HepG2 (cell line): ENCODE data around the gene LIMK2. TPM values are rescaled to one million over a fixed set of nuclear protein-coding genes. Genes with fewer than 3 reads are reported as not detected.

Source experiments
- ATAC-seq: fragments of 200-7000 bp; cut with Tn5 transposase; 3 replicates; pipeline ENCODE4 v1.9.1; 2020; ENCODE audit warnings: mild to moderate bottlenecking, moderate library complexity
- BruUV-seq: library from RNA; stranded (reverse); fragments of 400-500 nt; replicated peaks from 2 replicates; lab custom pipeline; 2021; lab: Mats Ljungman, UMichigan
- CTCF ChIA-PET: fragments of 300-600 bp; formaldehyde crosslinking; extraction: SDS; loops from one replicate; lab custom pipeline; 2021; ENCODE audit warnings: low total read pairs, inconsistent platforms, low intra/inter-chr PET ratio; lab: Yijun Ruan, JAX
- POLR2A ChIA-PET: fragments of 350-600 bp; sonication (Branson Sonifier 250); formaldehyde crosslinking; loops from one replicate; lab custom pipeline; 2020; ENCODE audit warnings: antibody characterized with exemption, inconsistent platforms; lab: Yijun Ruan, JAX
- DNase-seq: peaks from one replicate; pipeline ENCODE4 v3.0.0-alpha.2; 2015; ENCODE audit warnings: low spot score
- FAIRE-seq: peaks from 3 replicates; lab custom pipeline; 2011; peaks lifted over from hg19 to GRCh38; lab: Jason Lieb, UNC
- H2AFZ ChIP-seq: one replicate; pipeline ENCODE4 v1.6.1; 2011; ENCODE audit warnings: low read length, inconsistent platforms
- H3K27ac ChIP-seq: fragments of 300-600 bp; 3 replicates; pipeline ENCODE4 v1.8.0; 2011; ENCODE audit warnings: mixed run types, mild to moderate bottlenecking, mixed read lengths, low read length, inconsistent platforms; ENCODE audit not compliant: insufficient read depth; ENCODE audit errors: extremely low read length
- H3K27me3 ChIP-seq, 2 experiments: fragments of 200-600 bp in 1 of 2; 2 replicates in 1 of 2; 3 replicates in 1 of 2; pipeline versions ENCODE4 v1.6.0 to v1.8.0; 2011; ENCODE audit warnings: low read length in 2 of 2, mild to moderate bottlenecking in 2 of 2, moderate library complexity in 2 of 2, inconsistent platforms in 1 of 2; ENCODE audit not compliant: insufficient read depth in 2 of 2, control insufficient read depth in 1 of 2
- H3K36me3 ChIP-seq, 2 experiments: fragments of 200-600 bp in 1 of 2; replicated peaks in 1 of 2; 2 replicates in 1 of 2; 3 replicates in 1 of 2; pipeline versions ENCODE4 v1.5.1 to v1.8.0; 2011; ENCODE audit warnings: low read length in 2 of 2, inconsistent platforms in 1 of 2; ENCODE audit not compliant: insufficient read depth in 2 of 2, control insufficient read depth in 1 of 2
- H3K4me1 ChIP-seq: 2 replicates; pipeline ENCODE4 v1.5.1; 2012; ENCODE audit warnings: low read length, inconsistent platforms; ENCODE audit not compliant: insufficient read depth
- H3K4me2 ChIP-seq: 2 replicates; pipeline ENCODE4 v1.6.0; 2011; ENCODE audit warnings: low read depth, low read length, inconsistent platforms
- H3K4me3 ChIP-seq, 3 experiments: fragments of 200-600 bp in 1 of 3; sonication (generic), shearing (Covaris generic) in 1 of 3; replicated peaks in 1 of 3; 2 replicates each; pipeline ENCODE4 v1.5.1; 2011 to 2016; ENCODE audit warnings: low read length in 3 of 3, inconsistent platforms in 2 of 3, low read depth in 2 of 3, mild to moderate bottlenecking in 2 of 3, control low read depth in 1 of 3, mixed read lengths in 1 of 3; ENCODE audit not compliant: insufficient read depth in 1 of 3
- H3K79me2 ChIP-seq: one replicate; pipeline ENCODE4 v1.6.1; 2011; ENCODE audit warnings: low read length, inconsistent platforms; ENCODE audit not compliant: insufficient read depth
- H3K9ac ChIP-seq: 2 replicates; pipeline ENCODE4 v1.6.0; 2011; ENCODE audit warnings: mild to moderate bottlenecking, low read depth, low read length, inconsistent platforms; ENCODE audit not compliant: insufficient read depth
- H3K9me3 ChIP-seq: 2 replicates; pipeline ENCODE4 v1.5.1; 2012; ENCODE audit warnings: mild to moderate bottlenecking, low read length
- H4K20me1 ChIP-seq: 2 replicates; pipeline ENCODE4 v1.6.0; 2011; ENCODE audit warnings: inconsistent platforms, mild to moderate bottlenecking, low read length, moderate library complexity; ENCODE audit not compliant: insufficient read depth
- FOXK2 ChIP-seq: fragments of 450-650 bp; IDR thresholded peaks from 2 replicates; pipeline ENCODE4 v1.6.1; 2016
- JARID2 ChIP-seq: sonication (generic); formaldehyde crosslinking; IDR thresholded peaks from 2 replicates; pipeline ENCODE4 v1.8.1; 2023; ENCODE audit warnings: missing genetic modification reagents, inconsistent platforms; ENCODE audit not compliant: insufficient replicate concordance
- NFRKB ChIP-seq: fragments of 450-650 bp; IDR thresholded peaks from 2 replicates; pipeline ENCODE4 v1.6.1; 2017
- RBM22 ChIP-seq: fragments of 200-400 bp; formaldehyde crosslinking; optimal IDR thresholded peaks from 2 replicates; pipeline ENCODE3; 2017; ENCODE audit warnings: mild to moderate bottlenecking, low read length, moderate library complexity
- SP140L ChIP-seq: sonication (generic); formaldehyde crosslinking; IDR thresholded peaks from 2 replicates; pipeline ENCODE4 v1.4.0; 2020; ENCODE audit warnings: missing genetic modification reagents, borderline replicate concordance
- TBX2 ChIP-seq: sonication (generic); formaldehyde crosslinking; IDR thresholded peaks from 2 replicates; pipeline ENCODE4 v1.5.0; 2020; ENCODE audit warnings: missing genetic modification reagents, mild to moderate bottlenecking, borderline replicate concordance
- TOE1 ChIP-seq: sonication (generic); formaldehyde crosslinking; IDR thresholded peaks from 2 replicates; pipeline ENCODE4 v1.4.0; 2020; ENCODE audit warnings: mild to moderate bottlenecking, missing genetic modification reagents
- XBP1 ChIP-seq: sonication (generic); formaldehyde crosslinking; IDR thresholded peaks from 2 replicates; pipeline ENCODE4 v1.5.0; 2020; ENCODE audit warnings: missing genetic modification reagents
- ZNF225 ChIP-seq: sonication (generic); formaldehyde crosslinking; IDR thresholded peaks from 2 replicates; pipeline ENCODE4 v1.4.0; 2020; ENCODE audit warnings: mild to moderate bottlenecking, missing genetic modification reagents
- ZNF282 ChIP-seq: fragments of 450-650 bp; IDR thresholded peaks from 2 replicates; pipeline ENCODE4 v1.6.1; 2018; ENCODE audit not compliant: partially characterized antibody
- ZNF530 ChIP-seq: sonication (generic); formaldehyde crosslinking; IDR thresholded peaks from 2 replicates; pipeline ENCODE4 v1.5.0; 2020; ENCODE audit warnings: low read depth, mild to moderate bottlenecking, missing genetic modification reagents
- ZNF772 ChIP-seq: sonication (generic); formaldehyde crosslinking; IDR thresholded peaks from 2 replicates; pipeline ENCODE4 v1.5.0; 2020; ENCODE audit warnings: mild to moderate bottlenecking, missing genetic modification reagents
- WGBS: methylation state at CpG from one replicate; pipeline ENCODE4 v1.1.6; 2017; ENCODE audit warnings: low lambda C conversion rate; 5-methylcytosine and 5-hydroxymethylcytosine counted together
- in situ Hi-C: cut with HindIII; loops from 2 replicates; pipeline ENCODE4 v1.10.0; 2017; ENCODE audit warnings: low pct_unique_long_range_greater_than_20kb; ENCODE audit not compliant: extremely low pct_ligation_motif_present
- intact Hi-C: fragments of 100-400 bp; cut with micrococcal nuclease; formaldehyde crosslinking; loops from one replicate; pipeline ENCODE4 v1.10.0; 2022; ENCODE audit not compliant: unreplicated experiment
- polyA plus RNA-seq, 8 experiments: library from polyadenylated mRNA; depleted of rRNA in 3 of 8; stranded (reverse) in 7 of 8; unstranded in 1 of 8; fragments of >200 nt; fragmentation: Illumina TruSeq in 4 of 8; extraction: Trizol in 4 of 8; gene quantifications; 2 replicates each; pipeline versions ENCODE4 v1.2.1 to v1.2.3, GENCODE V29; 2011 to 2016; ENCODE audit warnings: low read depth in 4 of 8, missing spikeins in 1 of 8, mixed read lengths in 1 of 8; ENCODE audit not compliant: insufficient read depth in 1 of 8
- total RNA-seq, 5 experiments: library from RNA; depleted of rRNA; stranded (reverse); fragments of >200 nt; fragmentation: Illumina TruSeq; extraction: Trizol; gene quantifications; 2 replicates each; pipeline ENCODE4 v1.2.3, GENCODE V29; 2016; ENCODE audit warnings: low read depth in 1 of 5

LIMK2 gene
- total and polyA plus RNA-seq, 2 of the 13 experiments (the other 11 are each of a cell fraction or from before 2014, with no cell fraction given): 20.9 to 29.8 TPM

- CTCF ChIA-PET: no interaction called here
- in situ Hi-C loops (no loop called here), intact Hi-C loops (no loop called here)
- POLR2A ChIA-PET: interaction anchor here (1.1 kb wide), 1 partner anchor 9 kb away, joined by 3 read pairs; no protein-coding TSS in a partner anchor
- no peak for TF ChIP-seq FOXK2
- TF ChIP-seq TBX2: no peak
- no peak for TF ChIP-seq NFRKB
- no peak for TF ChIP-seq SP140L (CRISPR knock-in tag)
- TF ChIP-seq JARID2 (CRISPR knock-in tag): no peak
- TF ChIP-seq TOE1 (CRISPR knock-in tag): no peak
- Histone ChIP-seq H3K79me2 (peaks cover 53% of the 10 kb centered on the region), H3K9ac (no peak overlapping the region), H3K36me3 (peaks cover 7 to 67% of the 10 kb centered on the region in 2 experiments), H4K20me1 (peaks cover 46% of the 10 kb centered on the region), H3K4me3 (no peak overlapping the region), H3K4me2 (no peak overlapping the region), H2AFZ (no peak overlapping the region), H3K4me1 (peaks cover 68% of the 10 kb centered on the region), H3K27me3 (no peaks in the 10 kb centered on the region), H3K9me3 (no peaks in the 10 kb centered on the region), H3K27ac (no peak overlapping the region)
- DNase-seq (no peak), FAIRE-seq (no peak), ATAC-seq (no peak)
- 92% methylated on average over 1 of the region's 1 CpG for WGBS
- BruUV-seq: no TSS peak
Measured at GRCh38 chr22:31247726-31248125, 35.6 kb downstream of the LIMK2 start.

GRCh38 chr22:31248138-31248745, 36.1 kb downstream of the LIMK2 start:
- in situ Hi-C loops: no loop called here
- no peak for FAIRE-seq
- TF ChIP-seq ZNF225 (CRISPR knock-in tag): no peak
- no peak for TF ChIP-seq XBP1 (CRISPR knock-in tag)
- TF ChIP-seq ZNF772 (CRISPR knock-in tag): no peak
- no peak for TF ChIP-seq ZNF282
- TF ChIP-seq ZNF530 (CRISPR knock-in tag): no peak
- TF ChIP-seq RBM22: peak; percentile 71
- TF ChIP-seq, all 625 proteins: peak for 1
- Histone ChIP-seq H3K9me3 (no peaks in the 10 kb centered on the region), H3K27me3 (no peaks in the 10 kb centered on the region), H3K36me3 (peaks cover 7 to 68% of the 10 kb centered on the region in 2 experiments), H3K9ac (no peak overlapping the region), H3K4me3 (no peak overlapping the region), H3K79me2 (peaks cover 54% of the 10 kb centered on the region), H2AFZ (no peak overlapping the region), H3K27ac (no peak overlapping the region), H4K20me1 (peaks cover 43% of the 10 kb centered on the region), H3K4me1 (peaks cover 73% of the 10 kb centered on the region), H3K4me2 (no peak overlapping the region)
- ChIA-PET POLR2A (interaction anchor here (1.1 kb wide), 1 partner anchor 9 kb away, joined by 3 read pairs; no protein-coding TSS in a partner anchor), CTCF (no interaction called here)
- intact Hi-C loops: no loop called here
- ATAC-seq (no peak), DNase-seq (no peak)
- 87% methylated on average over 16 of the region's 17 CpGs for WGBS
- BruUV-seq: no TSS peak
